Occipital lobe (tissue), 2 donors: ENCODE data around the gene PRDM15. TPM values are rescaled to one million over a fixed set of nuclear protein-coding genes. Genes with fewer than 3 reads are reported as not detected.

ENCODE experiments used
- DNase-seq: peaks from one replicate; lab custom pipeline; 2025; lab: John Stamatoyannopoulos, UW
- total RNA-seq: library from RNA; depleted of rRNA; stranded (reverse); fragments of >200 nt; gene quantifications from one replicate; pipeline ENCODE4 v1.2.3, GENCODE V29; 2014

Gene PRDM15
- total RNA-seq, 1 donor from 2014 or later: 6.7 TPM

DNA sequence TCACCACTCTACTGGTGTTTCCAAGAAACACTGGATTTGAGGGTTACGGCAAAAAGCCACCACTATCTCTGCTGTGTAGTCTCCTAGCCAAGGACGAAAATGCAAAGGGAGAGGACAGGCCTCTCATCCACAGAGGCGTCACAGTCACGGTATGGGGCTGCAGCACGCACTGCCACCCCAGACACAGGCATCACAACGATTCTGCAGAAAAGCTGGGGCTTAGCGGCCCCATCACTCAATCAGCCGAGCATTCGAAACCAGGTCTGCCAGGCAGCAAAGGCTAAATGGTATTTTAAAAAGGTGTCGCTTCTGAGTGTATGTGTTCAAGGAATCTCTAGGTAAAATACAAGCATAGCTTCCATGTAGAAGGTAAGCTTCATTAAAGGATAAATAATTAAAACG, 113.7 kb downstream of the PRDM15 start:
- no peak for DNase-seq

DNA sequence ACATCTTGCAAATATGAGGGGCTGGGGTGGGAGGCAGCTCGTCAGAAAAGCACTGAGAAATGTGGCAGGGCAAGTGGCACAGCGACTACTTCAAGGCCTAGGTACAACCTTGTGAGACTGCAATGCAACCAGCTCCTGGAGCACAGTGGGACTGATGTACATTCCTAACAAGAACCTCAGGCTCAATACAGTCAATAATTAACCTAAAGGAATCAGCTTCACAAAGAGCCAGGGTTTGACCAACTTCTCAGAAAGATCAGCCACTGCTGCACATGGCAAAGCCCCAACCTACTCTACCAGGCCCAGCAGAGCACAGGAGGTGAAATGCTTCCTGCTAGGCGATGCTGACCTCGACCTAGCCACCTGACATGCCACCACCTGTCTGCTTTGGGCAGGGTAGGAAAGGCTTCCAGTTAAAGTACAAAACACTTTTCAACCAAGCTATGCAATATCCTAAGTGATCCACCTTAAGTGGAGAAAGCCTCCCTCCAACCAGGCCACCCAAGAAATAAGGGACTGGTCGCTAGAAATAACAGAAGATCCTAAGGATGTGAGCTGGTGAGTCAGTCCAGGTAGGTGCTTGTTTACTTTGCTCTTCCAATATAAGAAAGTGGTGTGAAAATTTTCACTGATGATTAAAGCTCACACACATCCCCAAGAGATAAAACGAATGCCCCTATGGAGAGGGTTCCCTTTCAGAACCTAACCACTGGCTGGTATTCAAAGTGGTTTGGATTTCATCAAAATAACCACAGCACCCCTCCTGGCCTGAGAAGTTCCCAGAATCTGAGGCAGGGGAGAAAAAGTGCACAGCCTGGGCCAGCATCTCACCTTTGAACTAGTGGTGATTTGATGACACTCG, 114.4 kb downstream of the PRDM15 start:
- DNase-seq: no peak

DNA sequence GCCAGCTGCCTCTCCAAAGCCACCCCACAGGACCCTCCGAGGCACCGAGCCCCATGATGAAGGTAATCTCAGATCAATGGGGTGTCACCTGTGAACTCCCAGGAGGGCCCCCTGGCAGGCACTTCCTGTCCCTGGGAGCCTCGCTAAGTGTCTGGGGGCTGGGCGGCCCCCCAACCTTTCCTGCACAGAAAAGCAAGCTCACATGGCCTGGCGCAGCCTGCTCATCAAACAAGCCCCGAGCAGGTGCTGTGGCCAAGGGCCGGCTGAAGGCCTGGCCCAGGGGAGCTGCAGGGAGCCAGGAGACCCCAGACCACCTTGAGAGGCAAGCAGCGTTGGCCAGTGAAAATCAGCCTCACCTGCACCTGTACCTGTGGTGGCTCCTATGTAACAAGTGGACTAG, 115.1 kb downstream of the PRDM15 start:
- no peak for DNase-seq

GRCh38 chr21:41763398-41763931, 115.7 kb downstream of the PRDM15 start:
- no peak for DNase-seq

- DNase-seq: no peak
Observed at GRCh38 chr21:41762753-41763152, 116.4 kb downstream of the PRDM15 start.

DNA sequence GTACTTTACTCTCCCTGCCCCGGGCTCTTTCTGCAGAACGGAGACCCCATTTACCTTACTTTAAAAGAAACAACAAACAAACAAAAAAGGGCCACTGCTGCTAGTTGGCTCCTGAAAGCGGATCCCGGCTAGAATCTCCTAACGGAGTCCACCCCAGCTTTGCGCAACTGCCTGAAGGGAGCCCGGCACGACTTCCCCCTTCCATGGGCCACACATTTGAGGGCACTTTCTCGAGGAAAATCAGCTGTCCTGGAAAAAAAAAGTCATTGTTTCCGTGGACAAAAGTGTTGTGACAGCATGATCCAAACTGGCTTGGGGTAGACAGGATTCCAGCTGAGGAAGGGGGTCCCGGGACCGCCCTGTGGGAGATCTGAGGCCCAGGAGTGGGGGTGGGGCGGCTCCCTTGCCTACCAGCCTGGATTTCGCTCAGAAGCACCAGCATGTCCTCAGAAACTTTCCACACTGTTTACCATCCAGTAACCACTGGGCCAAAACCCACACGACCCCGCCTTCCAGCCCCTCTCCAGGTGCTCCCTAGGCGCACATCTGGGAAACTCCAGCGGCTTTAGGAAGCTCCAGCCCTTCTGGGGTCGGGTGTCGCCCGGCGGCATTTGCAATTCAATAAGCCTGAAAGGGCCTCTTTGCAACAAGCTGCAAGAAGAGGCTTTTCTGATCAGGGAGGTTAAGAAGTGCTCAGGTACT, 117.1 kb downstream of the PRDM15 start:
- no peak for DNase-seq

- DNase-seq: no peak
Observed at GRCh38 chr21:41761211-41761933, 117.8 kb downstream of the PRDM15 start.

- DNase-seq: no peak
Observed at GRCh38 chr21:41760411-41760810, 118.7 kb downstream of the PRDM15 start.

GRCh38 chr21:41759926-41760325, 119.2 kb downstream of the PRDM15 start:
- no peak for DNase-seq

DNA sequence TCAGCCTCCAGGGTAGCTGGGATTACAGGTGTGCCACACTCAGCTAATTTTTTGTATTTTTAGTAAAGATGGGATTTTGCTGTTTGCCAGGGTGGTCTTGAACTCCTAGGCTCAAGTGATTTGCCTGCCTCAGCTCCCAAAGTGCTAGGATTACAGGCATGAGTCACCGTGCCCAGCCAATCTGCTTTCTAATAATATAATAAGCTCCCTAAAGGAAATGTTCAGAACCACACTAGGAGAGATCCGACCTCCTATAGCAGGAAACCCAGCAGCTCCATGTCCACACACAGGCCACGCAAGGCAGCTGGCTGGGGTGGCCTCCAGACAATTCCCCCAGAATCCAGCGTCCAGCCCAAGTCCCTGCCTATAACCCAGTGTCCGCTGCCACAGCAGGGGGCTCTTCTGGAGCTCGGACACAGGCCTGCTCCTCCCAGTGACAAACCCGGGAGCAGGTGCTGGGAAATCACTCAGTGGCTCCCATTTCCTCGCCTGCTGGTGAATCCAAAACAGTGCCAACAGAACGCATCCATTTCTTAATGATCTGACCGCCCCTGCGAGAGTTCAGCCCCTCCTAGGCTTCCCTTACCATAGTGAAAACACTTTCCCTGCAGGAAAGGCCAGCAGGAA, 119.8 kb downstream of the PRDM15 start:
- no peak for DNase-seq

GRCh38 chr21:41758550-41758949, 120.6 kb downstream of the PRDM15 start:
- DNase-seq: no peak

- DNase-seq: no peak
Observed at GRCh38 chr21:41755934-41756773, 123.0 kb downstream of the PRDM15 start.

- DNase-seq: no peak
Observed at GRCh38 chr21:41755258-41755933, 123.7 kb downstream of the PRDM15 start.

DNA sequence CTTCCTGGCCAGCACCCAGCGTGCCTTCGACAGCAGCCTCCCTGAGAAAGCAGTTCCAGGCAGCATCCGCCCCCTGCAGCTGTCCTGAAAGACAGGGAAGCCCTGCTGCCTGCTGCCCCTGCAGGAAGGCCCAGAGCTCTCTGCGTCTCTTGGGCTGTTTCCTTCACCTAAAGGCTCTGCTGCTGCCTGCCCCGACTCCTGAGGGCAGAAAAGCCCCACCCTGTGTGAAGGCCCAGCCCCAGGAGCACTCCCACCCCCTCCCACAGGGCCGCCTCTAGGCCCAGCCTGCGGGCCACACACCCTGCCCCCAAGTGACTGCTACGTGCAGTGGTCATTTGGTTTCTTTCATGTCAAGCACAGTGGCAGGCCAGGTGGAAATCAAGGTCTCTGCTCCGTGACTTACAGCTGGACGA, 124.7 kb downstream of the PRDM15 start:
- DNase-seq: no peak

DNA sequence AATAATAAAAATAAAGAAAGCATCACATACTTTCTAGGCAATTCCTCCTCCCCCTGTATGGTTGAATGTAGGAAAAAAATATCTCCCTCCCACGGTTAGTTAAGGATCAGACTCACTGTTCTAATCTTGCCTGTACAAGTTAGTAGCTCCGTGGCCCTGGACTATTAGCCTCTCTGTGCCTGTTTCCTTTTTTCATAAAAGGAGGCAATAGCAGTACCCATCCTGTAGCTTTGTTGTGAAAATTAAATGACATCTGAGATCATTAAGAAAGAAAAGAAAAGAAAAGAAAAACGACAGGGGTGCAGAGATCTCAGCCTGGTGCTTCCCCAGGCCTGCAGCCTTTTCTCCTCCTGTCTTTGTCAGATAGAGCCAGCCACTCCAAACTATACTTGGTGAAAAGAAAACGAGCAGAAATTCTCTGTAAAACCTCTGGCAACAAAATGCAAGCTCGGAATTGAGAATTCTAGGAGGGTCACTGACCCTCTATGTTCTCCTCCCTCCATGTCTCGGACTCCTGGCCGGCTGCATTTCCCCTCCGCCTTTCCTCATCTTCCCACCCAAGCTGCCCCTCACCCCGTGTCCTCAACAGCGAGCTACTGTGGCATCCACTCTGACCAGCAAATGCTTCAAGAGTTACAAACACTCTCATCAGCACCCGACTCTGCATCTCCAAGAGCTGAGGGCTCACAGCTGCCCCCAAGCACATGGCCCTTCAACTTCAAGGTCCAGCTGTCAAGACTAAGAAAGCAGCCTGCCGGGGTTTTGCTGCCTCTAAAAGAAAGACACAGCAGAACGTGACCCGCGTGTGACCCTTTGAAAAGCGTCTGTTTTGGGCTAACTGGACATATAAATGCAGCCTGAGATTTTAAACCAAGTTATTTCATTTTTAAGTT, 125.9 kb downstream of the PRDM15 start:
- no peak for DNase-seq

GRCh38 chr21:41752231-41752681, 126.9 kb downstream of the PRDM15 start:
- DNase-seq: no peak

DNA sequence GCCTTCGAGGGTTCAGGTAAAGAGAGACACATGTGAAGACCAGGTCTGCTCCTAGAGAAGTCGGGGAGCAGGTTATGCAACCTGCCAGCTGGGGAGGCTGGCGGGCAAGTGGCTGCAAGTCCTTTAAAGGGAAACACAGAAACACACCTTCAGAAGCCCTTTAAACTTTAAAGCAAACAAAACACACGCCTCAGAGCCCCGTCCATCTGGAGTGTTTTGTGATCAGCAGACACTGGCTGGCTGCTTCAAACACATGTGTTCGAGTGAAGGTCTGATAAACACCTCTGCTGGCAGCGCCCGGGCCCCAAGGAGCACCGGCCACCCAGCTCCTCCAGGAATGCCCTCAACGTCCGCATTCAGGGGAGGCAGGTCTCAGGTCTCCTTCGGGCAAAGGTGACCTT, 127.5 kb downstream of the PRDM15 start:
- no peak for DNase-seq

DNA sequence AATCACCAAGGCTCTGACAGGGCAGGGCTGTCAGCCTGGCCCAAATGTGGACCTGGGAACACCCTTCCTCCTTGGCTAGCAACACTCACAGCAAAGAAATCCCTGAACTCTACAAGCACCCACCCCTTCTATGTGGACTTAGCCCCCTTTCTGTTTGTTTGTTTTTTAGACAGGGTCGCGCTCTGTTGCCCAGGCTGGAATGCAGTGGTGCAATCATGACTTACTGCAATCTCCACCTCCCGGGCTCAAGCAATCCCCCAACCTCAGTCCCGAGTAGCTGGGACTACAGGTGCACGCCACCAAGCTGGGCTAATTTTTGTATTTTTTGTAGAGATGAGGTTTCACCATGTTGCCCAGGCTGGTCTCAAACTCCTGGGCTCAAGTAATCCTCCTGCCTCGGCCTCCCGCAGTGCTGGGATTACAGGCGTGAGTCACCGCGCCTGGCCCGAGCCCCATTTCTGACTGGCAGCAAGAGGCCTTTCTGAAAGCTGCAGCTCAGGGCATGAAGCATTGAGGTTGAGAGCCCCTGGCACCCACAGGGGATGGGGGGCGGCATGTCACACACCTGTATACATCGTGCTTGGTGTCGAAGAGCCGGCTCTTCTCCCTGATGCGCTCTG, 128.5 kb downstream of the PRDM15 start:
- no peak for DNase-seq
